GM21737 (cell line): Measurements from ENCODE around the gene SARDH.

ENCODE experiments used
- ATAC-seq: cut with Tn5 transposase; IDR thresholded peaks from one replicate; pipeline ENCODE4 v1.9.1; 2021; ENCODE audit warnings: mild to moderate bottlenecking, moderate library complexity; ENCODE audit not compliant: unreplicated experiment

SARDH gene

GRCh38 chr9:133716564-133717112, 21.5 kb downstream of the SARDH start:
- no peak for ATAC-seq

DNA sequence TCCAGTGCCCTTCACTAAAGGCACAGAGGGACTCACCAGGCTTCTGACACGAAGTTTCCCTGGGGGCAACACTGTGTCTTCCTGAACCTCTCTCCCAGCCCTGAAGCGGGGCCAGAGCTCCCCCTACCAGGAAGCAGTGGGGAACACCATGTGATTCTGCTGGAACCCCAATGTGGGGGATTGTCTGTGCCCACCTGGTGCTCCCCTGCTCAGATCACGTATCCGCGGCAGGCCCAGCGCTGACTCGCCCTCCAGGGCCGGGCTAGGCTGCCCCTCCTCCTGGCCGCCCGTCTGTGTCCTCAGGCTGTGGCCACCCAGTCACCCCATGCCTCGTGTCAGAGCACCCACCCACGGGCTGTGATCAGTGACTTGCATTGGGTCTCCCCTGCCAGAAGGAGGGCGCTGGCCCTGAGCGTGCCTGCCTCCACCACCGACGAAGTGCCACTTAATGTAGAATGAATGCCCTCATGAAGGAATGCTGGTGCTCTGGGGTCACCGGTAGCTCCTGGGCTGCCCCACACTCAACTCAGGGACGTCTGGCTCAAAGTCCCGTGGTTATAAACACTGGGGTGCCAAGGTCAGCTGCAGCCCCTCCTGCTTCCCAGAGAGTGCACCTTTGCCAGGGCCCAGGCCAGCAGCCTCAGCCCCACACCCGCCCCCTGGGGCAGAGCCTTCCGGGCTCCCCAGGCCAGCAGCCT, 22.1 kb downstream of the SARDH start:
- ATAC-seq: no peak

- ATAC-seq: no peak
These were observed 22.8 kb downstream of the SARDH start for GRCh38 chr9:133715295-133715865.

GRCh38 chr9:133714606-133715294, 23.4 kb downstream of the SARDH start:
- no peak for ATAC-seq

DNA sequence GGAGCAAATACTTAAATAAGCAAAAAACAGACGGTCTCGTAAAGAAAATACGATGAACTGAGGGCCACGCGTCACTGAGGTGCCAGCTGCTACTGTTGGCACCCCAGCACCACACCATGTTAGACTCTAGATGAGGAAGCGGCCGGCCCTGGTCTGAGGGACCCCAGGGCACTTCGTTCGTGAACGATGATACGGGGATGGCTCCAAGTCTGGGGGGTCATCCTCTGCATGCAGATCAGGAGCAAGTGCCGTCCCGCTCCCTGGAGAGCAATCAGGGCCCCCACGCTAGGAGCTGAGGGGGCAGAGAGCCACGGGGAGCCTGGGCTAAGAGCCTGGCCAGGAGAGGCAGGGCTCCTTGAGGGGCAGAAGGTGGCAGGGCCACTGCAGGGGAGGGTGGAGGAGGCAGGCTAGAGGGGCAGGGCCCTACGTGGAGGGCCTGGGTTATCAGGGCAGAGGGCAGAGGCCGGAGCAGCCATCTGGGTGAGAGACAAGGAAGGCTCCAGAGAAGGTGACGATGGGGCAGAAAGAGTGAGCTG, 24.1 kb downstream of the SARDH start:
- no peak for ATAC-seq

- no peak for ATAC-seq
These were observed 24.8 kb downstream of the SARDH start for GRCh38 chr9:133713150-133713959.

DNA sequence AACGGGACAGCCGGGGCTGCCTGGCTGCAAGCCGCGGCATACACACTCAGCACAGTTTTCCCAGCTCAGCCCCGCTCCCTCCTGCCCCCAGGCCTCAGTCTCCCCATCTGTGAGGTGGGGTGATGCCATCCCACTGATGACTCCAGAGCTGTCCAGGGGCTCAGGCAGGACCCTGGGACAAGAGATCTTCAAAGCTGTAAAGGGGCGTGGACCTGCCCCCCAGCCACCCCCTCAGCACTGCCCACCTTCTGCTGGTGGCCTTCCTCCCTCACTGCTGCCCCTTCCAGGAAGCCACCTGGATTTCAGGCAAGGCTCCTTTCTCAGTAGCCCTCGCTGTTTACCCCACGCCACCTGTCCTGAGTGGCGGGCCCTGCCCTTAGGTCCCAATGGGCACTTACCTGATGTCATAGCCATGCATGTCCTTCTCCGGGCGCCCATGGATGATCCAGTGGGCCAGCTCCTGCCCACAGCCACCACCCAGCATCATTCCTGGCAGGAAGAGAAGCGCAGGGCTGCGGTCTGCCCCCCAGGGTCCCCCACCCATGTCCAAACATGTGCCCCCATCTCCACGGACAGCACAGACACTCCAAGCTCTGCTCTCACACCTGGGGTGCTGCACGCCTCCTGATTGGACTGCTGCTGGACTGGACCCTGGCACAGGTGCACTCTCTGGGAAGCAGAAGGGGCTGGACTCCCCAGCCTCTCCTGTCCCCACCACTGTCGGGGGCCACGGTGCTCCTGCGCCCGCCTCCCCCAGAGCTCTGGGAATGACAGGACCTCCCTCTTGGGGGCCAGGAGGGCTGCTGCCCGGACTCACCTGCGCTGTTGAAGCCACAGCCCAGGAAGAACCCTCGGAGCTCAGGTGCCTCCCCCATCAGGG, 25.7 kb downstream of the SARDH start:
- no peak for ATAC-seq

GRCh38 chr9:133711428-133712220, 26.5 kb downstream of the SARDH start:
- ATAC-seq: no peak

GRCh38 chr9:133710661-133711427, 27.3 kb downstream of the SARDH start:
- ATAC-seq: no peak

- no peak for ATAC-seq
These were observed 28.2 kb downstream of the SARDH start for GRCh38 chr9:133709691-133710571.

GRCh38 chr9:133709015-133709611, 29.0 kb downstream of the SARDH start:
- no peak for ATAC-seq

DNA sequence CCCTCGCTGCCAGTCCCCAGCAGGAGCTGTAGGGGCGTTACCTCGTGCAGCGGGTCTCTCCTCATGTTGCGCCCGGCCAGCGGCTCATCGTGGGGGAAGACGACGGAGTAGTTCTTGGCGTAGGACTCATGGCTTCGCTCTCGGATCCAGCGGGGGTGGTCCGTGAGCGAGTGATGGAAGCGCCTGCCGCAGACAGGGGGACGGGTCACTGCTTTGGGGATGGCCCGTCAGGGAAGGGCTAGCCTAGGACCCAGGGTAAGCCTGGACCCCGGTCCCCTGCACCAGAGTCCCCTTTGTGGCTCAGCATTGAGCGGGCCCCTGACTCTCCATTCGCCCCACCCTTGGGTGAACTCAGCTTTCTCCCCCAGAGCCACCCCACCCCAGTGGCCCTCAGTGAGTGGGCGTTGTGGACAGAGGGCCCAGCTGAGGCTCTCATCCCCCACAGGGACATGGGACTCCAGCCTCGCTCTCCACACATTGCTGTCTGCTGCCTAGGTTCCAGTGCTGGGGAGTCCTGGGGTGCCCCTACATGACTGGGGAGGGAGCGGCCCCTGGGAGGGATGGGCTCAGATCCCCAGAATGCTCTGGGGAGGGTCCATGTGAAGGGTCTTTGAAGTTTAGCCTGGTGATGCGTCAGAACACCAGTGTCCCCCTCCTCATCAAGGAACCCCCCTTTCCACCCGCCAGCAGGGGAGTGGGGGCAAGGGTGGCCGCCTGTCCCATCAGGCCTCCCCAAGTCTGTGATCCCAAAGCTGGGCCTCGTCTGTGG, 29.7 kb downstream of the SARDH start:
- no peak for ATAC-seq

DNA sequence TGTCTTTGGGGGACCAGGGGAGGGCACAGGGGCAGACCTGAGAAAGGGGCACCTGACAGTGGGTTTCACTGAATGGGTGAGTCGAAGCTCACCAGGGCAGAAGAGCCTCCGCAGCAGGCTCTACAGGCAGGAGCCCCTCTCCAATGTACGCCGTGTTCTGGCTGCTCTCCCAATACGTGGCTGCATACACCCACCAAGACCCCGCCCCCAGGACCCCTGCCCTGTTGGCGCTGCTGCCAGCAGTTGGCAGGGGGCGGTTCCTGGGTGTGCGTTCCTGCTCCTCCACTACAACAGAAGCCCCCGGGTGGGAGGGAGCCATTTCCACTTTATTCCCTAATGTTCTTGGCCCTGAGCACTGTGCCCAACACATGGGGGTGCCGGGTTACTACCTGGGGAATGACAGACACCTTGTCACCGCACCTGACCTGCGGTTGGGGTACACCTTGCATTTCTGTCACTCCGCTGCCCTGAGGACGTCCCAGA, 30.3 kb downstream of the SARDH start:
- no peak for ATAC-seq

DNA sequence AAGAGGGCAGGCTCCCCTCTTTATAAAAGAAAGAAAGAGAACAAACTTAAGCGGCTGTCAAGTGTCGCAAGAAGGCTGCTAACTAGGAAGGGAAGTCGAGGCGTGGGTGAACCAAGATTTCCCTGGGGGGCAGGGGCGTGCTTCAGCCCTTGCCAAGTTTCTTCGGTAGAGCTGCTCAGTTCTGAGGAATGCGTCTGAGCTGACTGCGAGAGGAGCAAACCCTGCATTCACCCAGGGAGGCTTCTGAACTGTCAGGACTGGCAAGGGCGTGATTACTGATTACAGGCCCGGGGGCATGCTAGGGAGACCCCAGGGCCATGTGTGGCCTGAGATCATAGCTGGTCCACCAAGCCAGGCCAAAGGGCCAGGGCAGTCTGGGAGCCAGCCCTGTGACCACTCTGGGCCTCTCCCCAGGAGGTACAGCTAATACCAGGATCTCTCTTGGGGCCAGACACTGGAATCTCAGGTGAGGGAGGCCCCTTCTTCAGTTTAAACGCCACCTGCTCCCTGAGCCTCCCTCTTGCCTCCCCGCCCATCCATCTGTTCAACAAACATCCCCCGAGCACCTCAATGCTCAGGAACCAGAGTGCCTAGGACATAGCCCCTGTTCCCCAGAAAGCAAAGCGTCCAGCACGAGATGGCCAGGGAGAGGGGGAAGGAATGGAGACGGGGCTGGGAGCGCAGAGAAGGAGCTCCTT, 30.9 kb downstream of the SARDH start:
- ATAC-seq: no peak

DNA sequence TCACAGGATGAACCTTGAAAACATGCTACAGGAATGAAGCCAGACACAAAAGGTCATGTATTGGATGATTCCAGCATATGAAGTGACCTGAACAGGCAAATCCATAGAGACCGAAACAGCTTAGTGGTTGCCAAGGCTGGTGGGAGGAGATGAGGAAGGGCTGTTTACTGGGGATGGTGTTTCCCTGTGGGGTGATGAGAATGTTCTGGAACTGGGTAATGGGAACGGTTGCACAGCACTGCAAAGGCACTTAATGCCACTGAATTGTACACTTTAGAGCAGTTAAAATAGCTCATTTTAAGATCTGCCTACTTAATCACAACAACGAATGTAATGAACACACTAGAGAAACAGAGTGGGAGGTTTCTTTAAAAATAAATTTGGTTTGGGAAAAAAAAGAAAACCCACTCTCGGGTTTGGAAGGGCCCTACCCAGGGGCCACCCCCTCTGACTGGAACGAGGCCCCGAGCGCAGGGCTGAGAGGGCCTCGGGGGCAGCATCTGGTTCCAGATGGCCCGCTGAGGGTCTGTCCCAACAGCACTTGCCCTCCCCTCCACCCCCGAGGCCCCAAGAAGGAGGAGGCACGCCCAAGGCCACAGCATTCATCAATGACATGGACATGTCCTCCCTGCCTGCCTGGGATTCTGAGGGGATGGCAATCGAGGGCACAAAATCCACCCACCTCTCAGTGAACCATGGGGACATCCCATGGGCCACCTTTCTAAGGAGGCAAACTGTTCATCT, 31.7 kb downstream of the SARDH start:
- ATAC-seq: no peak
